Hypothalamus (tissue), 51 donors: ENCODE results near the gene GDI1.

Experiments used
- DNase-seq, 51 donors: peaks; one replicate each; lab custom pipeline; 2025; lab: John Stamatoyannopoulos, UW

GDI1 gene

DNA sequence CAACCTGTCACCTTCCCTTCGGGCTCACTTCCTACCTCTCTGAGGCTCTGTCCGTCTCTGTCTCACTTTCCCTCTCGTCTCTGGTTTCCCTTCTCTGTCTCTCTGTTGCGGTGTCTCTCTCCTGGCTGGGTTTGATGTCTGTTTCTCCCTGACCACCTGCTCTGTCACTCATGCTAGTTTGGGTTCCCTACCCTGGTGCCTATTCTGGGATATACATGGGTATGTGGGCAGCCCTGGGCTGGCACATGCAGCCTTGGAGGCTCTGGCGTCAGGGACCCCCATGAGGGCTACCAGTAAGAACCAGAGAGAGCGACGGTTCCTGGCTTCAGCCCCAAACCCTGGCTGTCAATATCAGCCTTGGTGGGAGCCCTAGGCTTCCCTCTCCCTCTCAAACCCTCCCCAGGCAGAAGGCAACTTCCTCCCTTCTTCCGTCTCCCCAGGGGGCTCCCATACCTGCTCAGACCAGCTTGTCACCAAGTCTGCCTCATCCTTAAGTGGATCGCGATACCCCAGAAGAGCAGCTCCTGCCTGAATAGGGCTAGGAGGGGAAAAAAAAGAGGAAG lies 28.2 kb upstream of the GDI1 start:
- no peak for DNase-seq

DNA sequence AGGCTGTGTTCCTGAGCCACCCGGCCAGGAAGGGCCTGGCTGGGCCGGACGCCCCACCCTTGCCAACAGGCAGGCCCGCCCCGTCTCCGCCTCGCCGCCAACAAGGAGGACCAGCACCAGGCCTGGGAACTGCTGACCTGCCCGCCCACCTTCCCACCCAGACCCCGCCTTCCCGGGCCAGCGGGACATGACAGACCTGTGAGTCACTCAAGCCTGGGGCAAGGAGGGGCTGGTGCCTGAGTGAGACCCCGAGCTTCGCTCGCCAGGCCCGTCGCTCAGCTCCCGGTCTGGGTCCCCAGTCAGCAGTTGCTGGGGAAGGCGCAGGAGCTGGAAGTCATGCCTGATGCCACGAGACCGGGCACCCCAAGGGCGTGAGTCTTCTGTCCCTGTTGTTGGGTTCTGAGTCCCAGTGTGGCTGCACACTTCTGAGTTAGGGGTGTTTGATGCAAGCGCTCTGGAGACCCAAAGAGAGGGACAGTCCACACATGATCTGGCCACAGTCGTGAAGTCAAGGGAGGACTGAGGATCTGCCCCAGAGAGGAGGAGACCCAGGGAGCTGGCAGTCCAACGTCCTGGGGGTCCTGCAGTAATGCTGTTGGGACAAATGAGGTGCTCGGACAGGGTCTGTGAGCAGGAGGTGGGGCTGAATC lies 27.6 kb upstream of the GDI1 start, which contains the start of gene DNASE1L1:
Gene DNASE1L1 (minus strand): TSS at position 33 of the 650 bp plus-strand sequence. CDS start 3,686 bp downstream, outside the sequence.
- peak in 16 of 51 donors; percentile 2 to 38 (median 14) for DNase-seq

DNA sequence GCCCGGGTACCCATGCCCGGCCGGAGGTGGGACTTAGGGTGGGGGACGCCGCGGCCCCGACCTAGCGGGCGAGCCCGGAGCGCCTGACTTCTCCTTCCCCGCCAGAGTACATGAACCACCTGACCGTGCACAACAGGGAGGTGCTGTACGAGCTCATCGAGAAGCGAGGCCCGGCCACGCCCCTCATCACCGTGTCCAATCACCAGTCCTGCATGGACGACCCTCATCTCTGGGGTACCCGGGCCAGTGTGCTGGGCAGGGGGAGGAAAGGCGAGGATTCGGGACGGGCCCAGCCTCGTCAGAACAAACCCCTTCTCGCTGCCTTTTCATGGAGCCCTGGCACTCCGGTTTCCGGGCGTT lies 25.0 kb upstream of the GDI1 start:
- DNase-seq = peak in 30 of 51 donors; percentile 4 to 57 (median 32)

DNA sequence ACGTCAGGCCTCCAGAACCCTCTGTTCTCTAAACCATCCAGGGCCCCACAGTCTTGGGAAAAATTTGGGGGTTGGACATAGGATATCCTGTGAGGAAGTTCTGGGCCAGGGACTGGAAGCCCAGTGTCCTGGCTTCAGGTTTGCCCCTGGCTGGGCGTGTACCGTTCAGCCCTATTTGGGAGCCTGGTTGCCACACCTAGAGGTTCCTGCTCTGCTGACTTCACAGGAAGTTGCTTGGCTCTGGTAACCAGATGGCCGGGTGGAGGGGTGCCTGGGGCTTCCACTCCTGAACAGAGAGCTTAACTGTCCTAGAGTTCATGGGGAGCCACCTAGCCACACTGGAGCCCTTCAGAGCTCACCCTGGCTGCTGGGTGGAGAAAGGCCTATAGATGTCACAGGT lies 24.5 kb upstream of the GDI1 start:
- no peak for DNase-seq

DNA sequence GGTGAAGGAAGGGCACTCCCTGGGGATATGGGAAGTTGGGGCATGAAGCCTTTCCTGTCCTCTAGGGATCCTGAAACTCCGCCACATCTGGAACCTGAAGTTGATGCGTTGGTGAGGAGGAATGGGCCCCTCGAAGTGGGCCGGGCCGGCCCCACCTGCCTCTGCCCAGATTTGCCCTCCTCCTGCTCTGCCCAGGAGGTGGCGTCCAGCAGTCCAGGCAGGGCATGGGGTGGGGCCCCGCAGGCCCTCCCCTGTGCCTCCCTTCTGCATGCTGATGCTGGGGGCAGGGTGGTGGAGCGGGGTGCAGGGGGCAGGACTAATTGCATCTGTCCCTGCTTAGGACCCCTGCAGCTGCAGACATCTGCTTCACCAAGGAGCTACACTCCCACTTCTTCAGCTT lies 23.8 kb upstream of the GDI1 start:
- no peak for DNase-seq

DNA sequence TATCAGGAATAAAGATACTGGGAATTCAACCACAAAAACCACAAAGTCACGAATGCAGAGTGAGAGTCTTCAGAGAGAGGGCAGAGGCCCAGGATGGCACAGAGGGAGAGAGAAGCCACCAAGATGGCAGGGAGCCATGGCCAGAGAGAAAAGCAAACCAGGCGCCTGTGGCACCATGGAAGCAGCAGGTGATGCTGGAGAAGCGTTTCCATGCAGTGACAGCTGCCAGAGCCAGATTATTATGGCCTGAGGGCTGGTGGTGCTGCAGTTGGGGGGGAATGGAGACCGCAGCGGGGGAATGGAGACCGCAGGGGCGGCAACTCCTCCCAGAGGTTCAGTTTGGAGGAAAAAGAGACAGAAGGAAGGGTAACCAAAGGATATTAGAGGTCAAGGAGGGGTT lies 19.8 kb upstream of the GDI1 start:
- no peak for DNase-seq

DNA sequence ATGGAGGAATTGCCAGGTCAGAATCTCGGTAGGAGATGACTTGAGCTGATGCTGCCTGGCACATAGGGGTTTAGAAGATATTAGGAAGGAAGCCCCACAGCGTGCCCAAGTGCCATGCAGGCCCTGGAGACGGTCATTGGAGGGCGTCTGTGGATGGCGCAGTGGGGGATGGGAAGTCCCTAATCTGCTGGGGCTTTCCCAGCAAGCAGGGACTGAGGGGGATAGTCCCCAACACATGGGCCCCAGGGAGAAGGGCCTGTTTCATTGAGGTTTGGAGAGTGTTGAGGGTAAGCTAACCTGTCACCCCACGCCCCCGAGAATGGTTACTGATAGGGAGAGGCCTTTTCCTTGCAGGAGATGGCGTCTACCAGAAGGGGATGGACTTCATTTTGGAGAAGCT lies 17.8 kb upstream of the GDI1 start:
- DNase-seq = no peak

DNA sequence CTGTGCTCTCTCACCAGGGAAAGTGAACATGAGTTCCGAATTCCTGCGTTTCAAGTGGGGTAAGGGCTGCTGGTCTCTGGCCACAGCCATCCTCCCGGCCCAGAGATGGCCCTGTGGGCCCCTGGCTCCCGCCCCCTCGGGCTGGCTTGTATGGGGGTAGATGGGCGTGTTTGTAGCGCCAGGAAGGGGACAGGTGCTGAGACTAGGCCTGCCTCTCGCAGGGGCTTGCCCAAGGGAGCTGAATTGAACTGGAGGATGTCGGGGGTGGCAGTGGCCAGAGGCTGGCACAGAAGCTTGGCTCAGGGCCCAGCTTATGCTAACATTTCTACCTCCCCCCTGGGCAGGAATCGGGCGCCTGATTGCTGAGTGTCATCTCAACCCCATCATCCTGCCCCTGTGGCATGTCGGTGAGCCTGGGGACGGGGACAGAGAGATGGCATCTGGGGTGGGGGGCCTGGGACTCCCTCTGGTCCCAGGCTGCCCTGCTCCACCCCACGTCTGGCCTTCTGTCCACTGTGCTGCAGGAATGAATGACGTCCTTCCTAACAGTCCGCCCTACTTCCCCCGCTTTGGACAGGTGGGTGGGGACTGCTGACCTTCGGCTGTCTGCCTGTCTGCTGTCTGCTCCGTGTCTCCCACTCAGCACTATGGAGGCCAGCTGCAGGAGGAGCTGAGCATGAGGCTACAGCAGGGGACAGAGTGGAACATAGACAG lies 17.1 kb upstream of the GDI1 start:
- no peak for DNase-seq

DNA sequence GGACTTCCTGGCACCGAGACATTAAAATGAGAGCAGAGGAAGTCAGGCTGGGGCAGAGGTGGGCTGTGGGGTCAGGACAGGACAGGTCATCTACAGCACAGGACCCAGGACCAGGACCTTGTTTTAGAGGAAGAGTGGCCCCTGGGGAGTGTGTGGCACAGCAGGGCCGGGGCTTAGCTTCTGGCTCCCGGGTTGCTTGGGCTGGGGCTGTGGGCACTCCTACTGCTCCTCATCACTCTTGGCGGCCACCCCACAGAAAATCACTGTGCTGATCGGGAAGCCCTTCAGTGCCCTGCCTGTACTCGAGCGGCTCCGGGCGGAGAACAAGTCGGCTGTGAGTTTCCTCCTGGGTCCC lies 16.6 kb upstream of the GDI1 start:
- DNase-seq = no peak

DNA sequence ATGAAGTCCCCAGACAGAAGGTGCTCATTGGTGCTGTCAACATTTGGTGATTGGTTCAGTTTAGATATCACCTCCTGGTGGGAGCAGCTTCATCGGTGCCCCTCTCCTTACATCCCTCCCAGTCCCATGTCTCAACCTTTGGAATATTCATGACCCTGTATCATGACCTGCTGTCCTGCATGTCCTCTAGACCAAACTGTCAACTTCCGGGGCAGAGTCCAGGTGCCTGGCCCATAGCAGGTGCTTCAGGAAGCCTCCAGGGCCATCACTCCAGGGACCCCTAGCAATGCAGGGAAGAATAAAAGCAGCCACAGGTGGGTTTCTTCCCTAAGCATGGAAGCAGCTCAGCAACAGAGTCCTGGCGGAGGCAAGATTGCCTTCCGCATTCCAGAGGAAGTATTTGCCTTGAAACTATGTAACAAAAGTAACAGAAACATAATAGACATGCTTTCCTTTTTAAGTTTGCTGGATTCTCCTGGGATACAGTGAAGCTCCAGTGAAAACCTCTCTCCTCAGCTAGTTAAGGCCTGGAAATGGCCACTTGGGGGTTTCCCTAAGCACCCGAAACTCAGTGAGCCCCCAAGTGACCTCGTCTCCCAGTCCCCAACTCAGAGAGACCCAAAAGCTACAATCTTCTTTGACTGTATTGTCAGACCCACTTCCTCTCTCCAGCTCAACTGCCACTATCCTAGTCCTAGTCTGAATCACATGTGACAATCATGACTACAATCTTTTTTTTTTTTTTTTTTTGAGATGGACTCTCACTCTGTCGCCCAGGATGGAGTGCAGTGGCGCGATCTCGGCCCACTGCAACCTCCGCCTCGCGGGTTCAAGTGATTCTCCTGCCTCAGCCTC lies 9.8 kb upstream of the GDI1 start:
- DNase-seq = no peak

DNA sequence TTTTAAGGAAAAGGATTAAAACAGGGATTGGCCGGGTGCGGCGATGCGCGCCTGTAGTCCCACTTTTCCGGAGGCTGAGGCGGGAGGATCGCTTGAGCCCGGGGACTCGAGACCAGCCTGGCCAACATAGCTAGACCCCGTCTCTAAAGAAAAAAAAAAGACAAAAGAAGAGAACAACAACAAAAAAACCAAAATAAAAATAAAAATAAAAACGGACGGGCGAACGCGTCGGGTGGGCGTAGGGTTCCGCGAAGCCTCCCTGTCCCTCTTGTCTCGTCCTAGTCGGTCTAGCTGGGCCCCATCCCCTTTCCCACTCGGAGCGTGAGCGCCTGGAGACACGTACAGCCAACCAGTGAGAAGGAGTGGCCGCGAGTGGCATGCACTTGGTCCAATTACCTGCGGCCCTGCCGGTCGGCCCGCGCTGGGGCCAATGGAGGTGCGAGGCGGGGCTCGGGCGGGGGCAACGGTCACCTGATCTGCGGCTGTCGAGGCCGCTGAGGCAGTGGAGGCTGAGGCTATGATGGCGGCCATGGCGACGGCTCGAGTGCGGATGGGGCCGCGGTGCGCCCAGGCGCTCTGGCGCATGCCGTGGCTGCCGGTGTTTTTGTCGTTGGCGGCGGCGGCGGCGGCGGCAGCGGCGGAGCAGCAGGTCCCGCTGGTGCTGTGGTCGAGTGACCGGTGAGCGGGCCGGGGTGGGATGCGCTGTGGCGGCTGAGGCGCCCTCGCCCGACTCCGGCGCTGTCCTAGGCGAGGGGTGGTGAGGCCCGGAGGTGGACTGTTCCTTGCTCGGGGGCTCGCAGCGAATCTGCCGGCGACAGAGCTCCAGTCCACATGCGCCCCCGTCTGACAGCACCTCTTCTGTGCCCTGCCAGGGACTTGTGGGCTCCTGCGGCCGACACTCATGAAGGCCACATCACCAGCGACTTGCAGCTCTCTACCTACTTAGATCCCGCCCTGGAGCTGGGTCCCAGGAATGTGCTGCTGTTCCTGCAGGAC lies 8.5 kb upstream of the GDI1 start, which contains the start of gene ATP6AP1:
Gene ATP6AP1 (plus strand): TSS at position 502 of the 996 bp plus-strand sequence. CDS start 16 bp downstream, at position 518.
- DNase-seq = peak; percentile 24 to 93 (median 80)

DNA sequence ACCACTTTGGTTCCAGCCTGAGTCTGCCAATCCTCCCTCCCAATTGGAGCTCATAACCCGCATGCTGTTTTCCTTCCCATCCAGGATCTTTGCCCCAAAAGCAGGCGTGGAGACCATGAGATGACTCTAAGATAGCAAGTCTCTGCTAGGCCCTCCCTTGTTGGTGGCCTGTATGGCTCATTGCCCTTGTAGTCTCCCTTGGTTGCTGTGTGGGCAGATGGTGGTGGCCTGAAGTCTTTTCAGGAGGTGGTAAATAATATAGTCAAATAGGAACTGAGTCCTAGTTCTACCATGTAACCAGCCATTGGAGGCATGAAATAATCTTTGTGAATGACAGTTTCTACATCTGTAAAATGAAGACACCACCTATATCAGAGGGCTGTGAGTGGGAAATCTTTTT lies 7.2 kb upstream of the GDI1 start:
- peak in 1 of 51 donors; percentile 2 for DNase-seq

DNA sequence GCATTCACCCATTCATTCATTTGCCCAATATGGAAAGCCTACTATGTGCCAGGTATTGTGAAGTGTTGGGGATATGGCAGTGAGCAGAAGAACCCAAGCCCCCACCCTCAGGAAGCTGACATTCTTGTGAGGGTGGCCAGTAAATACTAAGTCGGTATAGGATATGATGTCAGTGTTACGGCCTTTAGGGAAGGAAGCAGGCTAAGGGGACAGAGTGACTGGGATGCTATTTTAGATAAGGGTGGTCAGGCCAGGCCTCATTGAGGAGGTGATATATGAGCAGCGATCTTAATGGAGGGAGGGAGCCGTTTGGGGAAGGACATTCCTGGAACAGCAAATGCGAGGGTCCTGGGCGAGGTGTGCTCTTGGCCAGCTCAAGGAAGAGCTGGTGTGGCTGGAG lies 6.5 kb upstream of the GDI1 start:
- DNase-seq = no peak

DNA sequence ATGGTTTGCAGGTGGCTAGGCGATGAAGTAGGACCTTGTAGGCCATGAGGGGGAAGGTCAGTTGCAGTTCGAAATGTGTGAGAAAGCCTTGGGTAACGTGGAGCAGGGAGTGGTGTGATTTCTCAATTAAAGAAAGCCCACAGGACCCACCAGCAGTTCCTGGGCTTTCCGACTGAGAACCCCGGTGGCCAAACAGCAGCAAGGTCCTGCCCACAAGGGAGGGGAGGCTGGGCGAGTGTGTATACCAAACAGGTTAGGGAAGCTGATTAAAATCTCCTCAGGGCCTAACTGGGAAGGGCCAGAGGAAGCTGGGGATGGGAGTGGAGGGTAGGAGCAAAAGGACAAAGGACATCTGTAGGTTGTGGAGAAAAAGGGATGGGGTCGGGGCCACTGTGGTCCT lies 6.0 kb upstream of the GDI1 start:
- no peak for DNase-seq

DNA sequence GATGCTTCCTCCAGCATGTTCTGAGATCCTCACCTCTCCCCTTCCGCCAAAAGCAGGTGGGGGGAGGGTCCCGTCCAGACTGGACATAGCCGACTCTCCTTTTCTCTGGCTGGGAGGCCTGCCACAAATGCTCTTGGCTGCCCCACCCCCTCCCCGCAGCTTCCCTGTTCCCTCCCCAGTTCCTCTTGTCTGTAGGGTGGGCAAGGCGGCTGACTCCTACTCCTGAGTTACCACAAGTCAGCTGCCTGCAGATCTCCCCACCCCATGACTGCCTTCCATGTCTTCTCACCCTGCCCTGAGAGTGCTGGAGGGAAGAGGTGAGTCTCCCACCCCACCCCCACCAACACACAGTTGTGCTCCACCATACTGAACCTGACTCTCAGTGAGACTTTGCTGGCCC lies 5.6 kb upstream of the GDI1 start:
- peak in 10 of 51 donors; percentile 2 to 13 (median 5) for DNase-seq

DNA sequence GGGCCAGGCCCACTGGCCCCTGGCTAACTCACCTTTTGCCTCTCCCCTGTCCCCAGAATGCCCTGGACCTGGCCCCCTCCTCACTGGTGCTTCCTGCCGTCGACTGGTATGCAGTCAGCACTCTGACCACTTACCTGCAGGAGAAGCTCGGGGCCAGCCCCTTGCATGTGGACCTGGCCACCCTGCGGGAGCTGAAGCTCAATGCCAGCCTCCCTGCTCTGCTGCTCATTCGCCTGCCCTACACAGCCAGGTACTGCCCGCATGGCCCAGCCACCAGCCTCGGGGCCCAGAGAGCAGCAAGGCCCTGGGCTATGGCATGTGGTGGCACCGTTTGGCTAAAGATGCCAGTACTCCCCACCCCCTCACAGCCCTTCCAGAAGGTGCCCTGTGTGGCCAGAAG lies 4.7 kb upstream of the GDI1 start:
- DNase-seq = no peak

DNA sequence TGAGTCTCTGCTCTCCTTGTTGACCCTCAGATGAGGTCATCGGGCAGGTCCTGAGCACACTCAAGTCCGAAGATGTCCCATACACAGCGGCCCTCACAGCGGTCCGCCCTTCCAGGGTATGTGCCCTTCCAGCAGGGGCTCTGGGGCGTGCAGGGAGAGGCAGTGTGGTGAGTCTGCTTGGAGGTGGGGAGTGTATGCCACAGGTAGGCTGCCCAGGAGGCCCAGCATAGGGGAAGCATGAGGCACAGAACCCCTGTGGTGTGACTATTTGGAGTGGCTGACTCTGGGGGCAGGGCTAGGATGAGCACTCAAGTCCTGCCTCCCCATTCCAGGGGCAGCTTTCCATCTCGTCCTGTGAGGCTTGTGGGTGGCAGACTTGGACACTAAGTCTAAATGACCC lies 3.3 kb upstream of the GDI1 start:
- DNase-seq = no peak

DNA sequence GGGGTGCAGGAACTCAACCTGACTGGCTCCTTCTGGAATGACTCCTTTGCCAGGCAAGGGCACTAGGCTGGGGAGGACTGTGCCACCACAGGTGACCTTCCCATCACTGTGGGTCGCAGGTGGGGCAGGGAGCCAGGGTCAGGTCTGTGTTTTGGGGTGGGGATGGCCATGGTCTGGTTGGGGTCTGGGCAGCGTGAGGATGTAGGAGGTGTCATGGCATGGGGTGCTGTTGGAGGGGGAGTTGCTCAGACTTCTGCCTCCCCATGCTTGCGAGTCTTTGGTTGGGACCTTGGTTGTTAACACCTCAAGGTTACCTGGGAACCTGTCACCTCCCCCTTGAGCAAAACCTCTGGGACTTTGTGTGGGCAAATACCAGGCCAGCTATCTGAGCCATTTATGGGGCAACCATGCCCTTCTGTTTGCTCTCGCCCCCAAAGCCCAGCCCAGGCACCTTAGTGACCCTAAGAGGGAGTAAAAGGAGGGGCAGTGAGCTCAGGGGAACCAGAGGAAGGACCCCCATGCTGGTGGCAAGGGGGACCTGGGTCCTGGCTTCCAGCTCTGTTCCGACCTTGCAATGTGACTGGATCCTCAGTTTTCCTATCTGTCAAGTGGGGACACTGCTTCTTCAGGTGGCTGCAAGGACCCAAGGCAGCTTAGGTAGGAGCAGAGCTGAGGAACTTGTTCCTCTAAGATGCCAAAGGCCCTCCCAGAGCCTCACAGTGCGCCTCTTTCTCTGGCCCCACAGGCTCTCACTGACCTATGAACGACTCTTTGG lies 2.4 kb upstream of the GDI1 start:
- no peak for DNase-seq

DNA sequence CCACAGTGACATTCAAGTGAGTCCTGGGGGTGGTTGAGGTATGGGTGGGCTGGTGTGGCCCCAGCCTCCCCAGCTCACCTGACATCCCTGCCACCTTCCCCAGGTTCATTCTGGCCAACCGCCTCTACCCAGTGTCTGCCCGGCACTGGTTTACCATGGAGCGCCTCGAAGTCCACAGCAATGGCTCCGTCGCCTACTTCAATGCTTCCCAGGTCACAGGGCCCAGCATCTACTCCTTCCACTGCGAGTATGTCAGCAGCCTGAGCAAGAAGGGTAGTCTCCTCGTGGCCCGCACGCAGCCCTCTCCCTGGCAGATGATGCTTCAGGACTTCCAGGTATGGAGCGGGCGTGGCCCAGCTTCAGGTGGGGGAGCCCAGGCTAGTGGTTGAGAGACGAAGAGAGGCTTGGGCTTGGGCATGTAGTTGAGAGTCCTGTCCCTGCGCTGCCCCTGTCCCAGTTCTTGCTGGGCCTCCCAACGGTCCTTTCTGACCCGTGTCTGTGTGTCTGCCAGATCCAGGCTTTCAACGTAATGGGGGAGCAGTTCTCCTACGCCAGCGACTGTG lies 1.7 kb upstream of the GDI1 start:
- no peak for DNase-seq
